ENCODE data around the gene GPR63.

Gene GPR63

DNA sequence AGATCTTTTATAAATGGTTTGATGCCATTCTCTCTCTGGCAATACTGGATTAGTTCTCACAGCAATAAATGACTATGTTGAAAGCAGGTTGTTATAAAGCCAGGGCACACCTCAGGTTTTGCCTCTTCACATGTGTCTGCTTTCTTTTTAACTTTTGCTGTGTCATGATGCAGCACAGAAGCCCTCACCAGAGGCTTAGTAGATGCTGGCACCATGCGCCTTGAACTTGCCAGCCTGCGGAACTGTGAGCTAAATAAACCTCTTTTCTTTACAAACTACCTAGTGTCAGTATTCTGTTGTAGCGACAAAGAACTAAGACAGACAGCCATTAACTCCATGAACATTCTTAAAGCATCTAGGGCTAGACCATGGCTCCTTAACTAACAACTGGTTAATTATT lies 15.3 kb upstream of the GPR63 start:
- H2BK15ac ChIP-seq (ENCODE audit: low read depth, poor library complexity, severe bottlenecking): no peak overlapping the region
- no peak overlapping the region for H2BK120ac ChIP-seq (ENCODE audit: low read depth, low read length)
- H3K9me3 ChIP-seq (ENCODE audit: control insufficient read depth, low read length): no peaks in the 10 kb centered on the region
- H2BK12ac ChIP-seq (ENCODE audit: low read length in 2 of 2): no peak overlapping the region
- H3K79me1 ChIP-seq (replicated peaks; ENCODE audit: low read length, poor library complexity, severe bottlenecking): no peaks in the 10 kb centered on the region
- H3K27ac ChIP-seq (ENCODE audit: low read length, poor library complexity, severe bottlenecking): no peak overlapping the region
- H4K91ac ChIP-seq (ENCODE audit: low read length): no peak overlapping the region
- H3K4ac ChIP-seq (ENCODE audit: low read depth in 1 of 2, low read length in 2 of 2): no peak overlapping the region
- no peak overlapping the region for H3K9ac ChIP-seq (ENCODE audit: low read length)
- H3K14ac ChIP-seq (ENCODE audit: low read length in 2 of 2): no peak overlapping the region
- no peak overlapping the region for H3K23ac ChIP-seq (ENCODE audit: low read length in 2 of 2)
- H3K4me2 ChIP-seq (ENCODE audit: low read length, poor library complexity, severe bottlenecking): no peak overlapping the region
- H2AFZ ChIP-seq (ENCODE audit: low read depth, low read length): no peak overlapping the region
- H3K4me3 ChIP-seq (ENCODE audit: insufficient read depth in 1 of 2, low read depth in 1 of 2, low read length in 2 of 2): no peak overlapping the region
- H2AK5ac ChIP-seq (ENCODE audit: low read length, severe bottlenecking): no peak overlapping the region
- H3K27me3 ChIP-seq (ENCODE audit: control insufficient read depth in 1 of 2, insufficient read depth in 1 of 2, low read length in 2 of 2): peaks cover 0 to 2% of the 10 kb centered on the region in 2 experiments
- no peak for DNase-seq
- H3K36me3 ChIP-seq (ENCODE audit: control insufficient read depth in 1 of 2, insufficient read depth in 2 of 2, low read depth in 1 of 2, low read length in 2 of 2): no peaks in the 10 kb centered on the region
- H2BK5ac ChIP-seq (ENCODE audit: low read depth, low read length, poor library complexity, severe bottlenecking): no peak overlapping the region
- over 99% methylated on average over 3 of the region's 3 CpGs for WGBS
- H3K4me1 ChIP-seq (ENCODE audit: control insufficient read depth, insufficient read depth, low read depth, low read length): no peaks in the 10 kb centered on the region
- H3K18ac ChIP-seq (ENCODE audit: low read depth in 1 of 2, low read length in 2 of 2): no peak overlapping the region
- H4K8ac ChIP-seq (ENCODE audit: low read length): no peak overlapping the region

DNA sequence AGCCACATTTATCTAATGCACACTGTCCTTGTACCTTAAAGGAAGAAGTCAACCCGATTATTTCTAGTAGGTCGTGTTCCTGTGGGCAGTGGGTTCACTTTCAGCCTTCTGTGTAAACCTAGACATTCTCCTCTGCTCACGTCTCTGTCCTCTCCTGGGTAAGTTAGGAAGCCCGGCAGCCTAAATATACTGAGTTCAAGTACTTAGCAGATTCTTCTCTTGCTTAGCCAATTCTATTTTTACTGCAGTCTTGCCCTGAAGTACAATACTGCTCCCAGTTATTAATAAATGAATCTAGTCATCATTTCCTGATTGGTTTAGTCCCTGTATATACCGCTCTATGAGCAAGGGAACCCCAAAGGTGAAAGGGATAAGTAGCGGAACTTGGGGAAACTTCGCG lies 14.6 kb upstream of the GPR63 start:
- Histone ChIP-seq H3K79me1 (replicated peaks; ENCODE audit: low read length, poor library complexity, severe bottlenecking) (no peaks in the 10 kb centered on the region), H2BK5ac (ENCODE audit: low read depth, low read length, poor library complexity, severe bottlenecking) (no peak overlapping the region), H2BK15ac (ENCODE audit: low read depth, poor library complexity, severe bottlenecking) (no peak overlapping the region), H4K91ac (ENCODE audit: low read length) (no peak overlapping the region), H3K4me3 (ENCODE audit: insufficient read depth in 1 of 2, low read depth in 1 of 2, low read length in 2 of 2) (no peak overlapping the region), H2AK5ac (ENCODE audit: low read length, severe bottlenecking) (no peak overlapping the region), H3K4ac (ENCODE audit: low read depth in 1 of 2, low read length in 2 of 2) (no peak overlapping the region), H2BK12ac (ENCODE audit: low read length in 2 of 2) (no peak overlapping the region), H3K36me3 (ENCODE audit: control insufficient read depth in 1 of 2, insufficient read depth in 2 of 2, low read depth in 1 of 2, low read length in 2 of 2) (no peaks in the 10 kb centered on the region), H2AFZ (ENCODE audit: low read depth, low read length) (no peak overlapping the region), H3K27me3 (ENCODE audit: control insufficient read depth in 1 of 2, insufficient read depth in 1 of 2, low read length in 2 of 2) (peaks cover 0 to 2% of the 10 kb centered on the region in 2 experiments), H3K9ac (ENCODE audit: low read length) (no peak overlapping the region), H2BK120ac (ENCODE audit: low read depth, low read length) (no peak overlapping the region), H4K8ac (ENCODE audit: low read length) (no peak overlapping the region), H3K18ac (ENCODE audit: low read depth in 1 of 2, low read length in 2 of 2) (no peak overlapping the region), H3K4me2 (ENCODE audit: low read length, poor library complexity, severe bottlenecking) (no peak overlapping the region), H3K23ac (ENCODE audit: low read length in 2 of 2) (no peak overlapping the region), H3K4me1 (ENCODE audit: control insufficient read depth, insufficient read depth, low read depth, low read length) (no peaks in the 10 kb centered on the region), H3K27ac (ENCODE audit: low read length, poor library complexity, severe bottlenecking) (no peak overlapping the region), H3K9me3 (ENCODE audit: control insufficient read depth, low read length) (no peaks in the 10 kb centered on the region), H3K14ac (ENCODE audit: low read length in 2 of 2) (no peak overlapping the region)
- DNase-seq: no peak
- WGBS: 91% methylated on average over 6 of the region's 8 CpGs

DNA sequence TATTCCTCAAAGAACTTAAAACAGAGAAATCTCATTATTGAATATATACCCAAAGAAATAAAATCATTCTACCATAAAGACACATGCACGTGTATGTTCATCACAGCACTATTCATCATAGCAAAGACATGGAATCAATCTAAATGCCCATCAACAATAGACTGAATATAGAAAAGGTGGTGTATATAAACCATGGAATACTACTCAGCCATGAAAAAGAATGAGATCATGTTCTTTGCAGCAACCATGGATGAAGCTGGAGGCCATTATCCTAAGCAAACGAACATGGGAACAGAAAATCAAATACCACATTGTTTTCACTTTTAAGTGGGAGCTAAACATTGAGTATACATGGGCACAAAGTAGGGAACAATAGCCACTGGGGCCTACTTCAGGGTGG lies 12.3 kb upstream of the GPR63 start:
- Histone ChIP-seq H2BK12ac (ENCODE audit: low read length in 2 of 2) (no peak overlapping the region), H2AK5ac (ENCODE audit: low read length, severe bottlenecking) (no peak overlapping the region)

DNA sequence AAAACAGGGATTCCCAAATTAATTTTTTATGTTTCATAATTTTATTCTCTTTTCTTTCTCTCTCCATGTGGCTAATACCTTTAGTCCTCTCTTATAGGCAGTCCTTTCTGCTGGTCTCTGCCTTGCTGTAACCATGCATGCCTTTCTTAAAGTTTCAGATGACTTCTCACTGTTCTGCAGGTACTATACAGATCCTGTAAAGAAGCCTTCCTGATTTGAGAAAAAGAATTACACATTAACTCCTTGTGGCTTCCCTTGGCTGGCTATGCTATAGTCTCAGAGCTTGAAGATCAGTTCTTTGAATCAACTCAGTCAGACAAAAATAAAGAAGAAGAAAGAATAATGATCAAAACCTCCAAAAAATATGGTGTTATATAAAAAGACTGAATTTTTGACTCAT lies 7.3 kb upstream of the GPR63 start:
- no peak overlapping the region for H4K91ac ChIP-seq (ENCODE audit: low read length)

More for the DNA sequence above, 12.3 kb upstream of the GPR63 start:
- Histone ChIP-seq H3K27ac (ENCODE audit: low read length, poor library complexity, severe bottlenecking) (no peak overlapping the region), H3K23ac (ENCODE audit: low read length in 2 of 2) (no peak overlapping the region), H3K14ac (ENCODE audit: low read length in 2 of 2) (no peak overlapping the region), H4K8ac (ENCODE audit: low read length) (no peak overlapping the region), H3K4me2 (ENCODE audit: low read length, poor library complexity, severe bottlenecking) (no peak overlapping the region), H3K18ac (ENCODE audit: low read depth in 1 of 2, low read length in 2 of 2) (no peak overlapping the region), H3K9me3 (ENCODE audit: control insufficient read depth, low read length) (peaks cover 7% of the 10 kb centered on the region), H3K4ac (ENCODE audit: low read depth in 1 of 2, low read length in 2 of 2) (no peak overlapping the region), H2BK15ac (ENCODE audit: low read depth, poor library complexity, severe bottlenecking) (no peak overlapping the region), H2AFZ (ENCODE audit: low read depth, low read length) (no peak overlapping the region), H3K36me3 (ENCODE audit: control insufficient read depth in 1 of 2, insufficient read depth in 2 of 2, low read depth in 1 of 2, low read length in 2 of 2) (no peaks in the 10 kb centered on the region), H3K27me3 (ENCODE audit: control insufficient read depth in 1 of 2, insufficient read depth in 1 of 2, low read length in 2 of 2) (peaks cover 0 to 2% of the 10 kb centered on the region in 2 experiments), H3K4me3 (ENCODE audit: insufficient read depth in 1 of 2, low read depth in 1 of 2, low read length in 2 of 2) (no peak overlapping the region), H3K9ac (ENCODE audit: low read length) (no peak overlapping the region), H2BK120ac (ENCODE audit: low read depth, low read length) (no peak overlapping the region), H3K4me1 (ENCODE audit: control insufficient read depth, insufficient read depth, low read depth, low read length) (no peaks in the 10 kb centered on the region), H4K91ac (ENCODE audit: low read length) (no peak overlapping the region), H3K79me1 (replicated peaks; ENCODE audit: low read length, poor library complexity, severe bottlenecking) (no peaks in the 10 kb centered on the region), H2BK5ac (ENCODE audit: low read depth, low read length, poor library complexity, severe bottlenecking) (no peak overlapping the region)
- no peak for DNase-seq
- 60% methylated on average over 1 of the region's 2 CpGs for WGBS

More for the DNA sequence above, 7.3 kb upstream of the GPR63 start:
- Histone ChIP-seq H3K36me3 (ENCODE audit: control insufficient read depth in 1 of 2, insufficient read depth in 2 of 2, low read depth in 1 of 2, low read length in 2 of 2) (no peaks in the 10 kb centered on the region), H3K9ac (ENCODE audit: low read length) (no peak overlapping the region), H3K18ac (ENCODE audit: low read depth in 1 of 2, low read length in 2 of 2) (no peak overlapping the region), H2BK12ac (ENCODE audit: low read length in 2 of 2) (no peak overlapping the region), H3K27me3 (ENCODE audit: control insufficient read depth in 1 of 2, insufficient read depth in 1 of 2, low read length in 2 of 2) (peaks cover 0 to 6% of the 10 kb centered on the region in 2 experiments), H3K4me2 (ENCODE audit: low read length, poor library complexity, severe bottlenecking) (no peak overlapping the region), H2AFZ (ENCODE audit: low read depth, low read length) (no peak overlapping the region), H4K8ac (ENCODE audit: low read length) (no peak overlapping the region), H2BK5ac (ENCODE audit: low read depth, low read length, poor library complexity, severe bottlenecking) (no peak overlapping the region), H2AK5ac (ENCODE audit: low read length, severe bottlenecking) (no peak overlapping the region), H2BK15ac (ENCODE audit: low read depth, poor library complexity, severe bottlenecking) (no peak overlapping the region), H3K4ac (ENCODE audit: low read depth in 1 of 2, low read length in 2 of 2) (no peak overlapping the region), H3K79me1 (replicated peaks; ENCODE audit: low read length, poor library complexity, severe bottlenecking) (no peaks in the 10 kb centered on the region), H3K4me3 (ENCODE audit: insufficient read depth in 1 of 2, low read depth in 1 of 2, low read length in 2 of 2) (no peak overlapping the region), H3K14ac (ENCODE audit: low read length in 2 of 2) (no peak overlapping the region), H3K4me1 (ENCODE audit: control insufficient read depth, insufficient read depth, low read depth, low read length) (no peaks in the 10 kb centered on the region), H3K23ac (ENCODE audit: low read length in 2 of 2) (no peak overlapping the region), H3K27ac (ENCODE audit: low read length, poor library complexity, severe bottlenecking) (no peak overlapping the region), H2BK120ac (ENCODE audit: low read depth, low read length) (no peak overlapping the region), H3K9me3 (ENCODE audit: control insufficient read depth, low read length) (peaks cover 9% of the 10 kb centered on the region)
- no peak for DNase-seq
